ENCODE results near the gene TIGD7.
"Not testable (repeated sequence)": the region's sequence is repeated elsewhere in the genome, so short reads cannot be mapped to it uniquely, and the experiment has no call there.

Gene TIGD7

DNA sequence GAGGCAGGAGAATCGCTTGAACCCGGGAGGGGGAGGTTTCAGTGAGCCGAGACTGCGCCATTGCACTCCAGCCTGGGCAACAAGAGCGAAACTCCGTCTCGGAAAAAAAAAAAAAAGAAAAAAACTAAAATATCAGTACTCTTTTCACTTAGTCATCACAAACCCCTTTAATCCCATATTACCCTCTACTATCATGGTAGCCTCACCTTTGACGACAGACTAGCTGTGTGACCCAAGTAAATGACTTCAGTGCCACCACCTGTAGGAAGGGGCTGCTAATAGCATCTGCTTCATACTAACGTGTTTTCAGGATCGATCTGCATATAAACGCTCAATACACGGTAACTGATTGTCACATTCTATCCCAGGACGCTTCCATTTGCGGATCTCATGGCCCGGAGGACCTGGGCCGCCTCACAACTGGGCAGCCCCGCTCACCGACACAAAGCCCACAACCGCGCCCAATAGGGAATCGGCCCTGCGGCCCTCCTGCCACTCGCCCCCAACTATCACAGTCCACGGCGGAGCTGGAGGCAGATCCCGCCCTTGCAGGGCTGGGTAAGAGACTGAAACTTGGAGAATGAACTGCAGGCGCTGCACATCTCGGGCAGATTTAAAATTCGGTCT, 23.0 kb downstream of the TIGD7 start:
- peak overlapping the region; percentile 66 for H3K4me3 ChIP-seq (ENCODE audit: low read depth, low read length)
- peak overlapping the region; percentile 91 for H3K9ac ChIP-seq (ENCODE audit: low read length)
- H3K27ac ChIP-seq (ENCODE audit: low read depth, low read length): peak overlapping the region; percentile 88; the same call in 1 of the 2 replicates
- H3K36me3 ChIP-seq (ENCODE audit: control insufficient read depth, insufficient read depth, low read length): peaks cover 21% of the 10 kb centered on the region
- no peaks in the 10 kb centered on the region; the same call in 1 of the 2 replicates for H3K4me1 ChIP-seq (ENCODE audit: control insufficient read depth, insufficient read depth, low read length)
- peaks cover 17% of the 10 kb centered on the region for H3K9me3 ChIP-seq (ENCODE audit: control insufficient read depth, insufficient read depth, low read depth, low read length)
- H3K27me3 ChIP-seq (ENCODE audit: control insufficient read depth, insufficient read depth, low read length): peaks cover 4% of the 10 kb centered on the region; the same call in 1 of the 2 replicates

GRCh38 chr16:3281222-3281820, 23.9 kb downstream of the TIGD7 start:
- Histone ChIP-seq H3K9ac (ENCODE audit: low read length) (no peak overlapping the region), H3K4me3 (ENCODE audit: low read depth, low read length) (no peak overlapping the region), H3K36me3 (ENCODE audit: control insufficient read depth, insufficient read depth, low read length) (peaks cover 13% of the 10 kb centered on the region), H3K4me1 (ENCODE audit: control insufficient read depth, insufficient read depth, low read length) (no peaks in the 10 kb centered on the region; the same call in 1 of the 2 replicates), H3K27me3 (ENCODE audit: control insufficient read depth, insufficient read depth, low read length) (peaks cover 11% of the 10 kb centered on the region), H3K27ac (ENCODE audit: low read depth, low read length) (no peak overlapping the region), H3K9me3 (ENCODE audit: control insufficient read depth, insufficient read depth, low read depth, low read length) (peaks cover 10% of the 10 kb centered on the region)

GRCh38 chr16:3276679-3277078, 28.6 kb downstream of the TIGD7 start:
- Histone ChIP-seq H3K27ac (ENCODE audit: low read depth, low read length) (no peak overlapping the region), H3K4me1 (ENCODE audit: control insufficient read depth, insufficient read depth, low read length) (no peaks in the 10 kb centered on the region), H3K27me3 (ENCODE audit: control insufficient read depth, insufficient read depth, low read length) (peaks cover 13% of the 10 kb centered on the region), H3K9ac (ENCODE audit: low read length) (no peak overlapping the region), H3K4me3 (ENCODE audit: low read depth, low read length) (no peak overlapping the region), H3K36me3 (ENCODE audit: control insufficient read depth, insufficient read depth, low read length) (no peaks in the 10 kb centered on the region), H3K9me3 (ENCODE audit: control insufficient read depth, insufficient read depth, low read depth, low read length) (0 out of 2 replicates have a peak, but pooled peaks cover 3% of the 10 kb centered on the region)

- Histone ChIP-seq H3K4me1 (ENCODE audit: control insufficient read depth, insufficient read depth, low read length) (no peaks in the 10 kb centered on the region), H3K9me3 (ENCODE audit: control insufficient read depth, insufficient read depth, low read depth, low read length) (peaks cover 5% of the 10 kb centered on the region; the same call in 1 of the 2 replicates), H3K27me3 (ENCODE audit: control insufficient read depth, insufficient read depth, low read length) (peaks cover 13% of the 10 kb centered on the region), H3K9ac (ENCODE audit: low read length) (no peak overlapping the region), H3K4me3 (ENCODE audit: low read depth, low read length) (no peak overlapping the region), H3K36me3 (ENCODE audit: control insufficient read depth, insufficient read depth, low read length) (no peaks in the 10 kb centered on the region), H3K27ac (ENCODE audit: low read depth, low read length) (no peak overlapping the region)
Measured at GRCh38 chr16:3274947-3275346, 30.3 kb downstream of the TIGD7 start.

- Histone ChIP-seq H3K9ac (ENCODE audit: low read length) (no peak overlapping the region), H3K4me3 (ENCODE audit: low read depth, low read length) (no peak overlapping the region), H3K4me1 (ENCODE audit: control insufficient read depth, insufficient read depth, low read length) (no peaks in the 10 kb centered on the region), H3K27me3 (ENCODE audit: control insufficient read depth, insufficient read depth, low read length) (peaks cover 13% of the 10 kb centered on the region), H3K36me3 (ENCODE audit: control insufficient read depth, insufficient read depth, low read length) (no peaks in the 10 kb centered on the region), H3K9me3 (ENCODE audit: control insufficient read depth, insufficient read depth, low read depth, low read length) (peaks cover 5% of the 10 kb centered on the region; the same call in 1 of the 2 replicates), H3K27ac (ENCODE audit: low read depth, low read length) (no peak overlapping the region)
Measured at GRCh38 chr16:3274490-3274889, 30.7 kb downstream of the TIGD7 start.

DNA sequence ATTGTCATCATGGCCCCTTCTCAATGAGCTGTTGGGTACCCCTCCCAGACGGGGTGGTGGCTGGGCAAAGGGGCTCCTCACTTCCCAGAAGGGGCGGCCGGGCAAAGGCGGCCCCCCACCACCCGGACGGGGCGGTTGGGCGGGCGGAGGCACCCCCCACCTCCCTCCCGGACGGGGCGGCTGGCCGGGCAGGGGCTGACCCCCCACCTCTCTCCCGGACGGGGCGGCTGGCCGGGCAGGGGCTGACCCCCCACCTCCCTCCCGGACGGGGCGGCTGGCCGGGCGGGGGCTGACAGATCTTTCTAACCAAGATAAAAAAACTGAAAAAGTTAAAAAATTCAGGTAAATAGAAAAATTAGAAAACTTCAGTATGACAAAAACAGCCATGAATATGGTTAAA, 33.9 kb downstream of the TIGD7 start:
- not testable (repeated sequence) for H3K9ac ChIP-seq (ENCODE audit: low read length); H3K4me3 ChIP-seq (ENCODE audit: low read depth, low read length); H3K4me1 ChIP-seq (ENCODE audit: control insufficient read depth, insufficient read depth, low read length); H3K27me3 ChIP-seq (ENCODE audit: control insufficient read depth, insufficient read depth, low read length); H3K36me3 ChIP-seq (ENCODE audit: control insufficient read depth, insufficient read depth, low read length); H3K27ac ChIP-seq (ENCODE audit: low read depth, low read length); H3K9me3 ChIP-seq (ENCODE audit: control insufficient read depth, insufficient read depth, low read depth, low read length)

GRCh38 chr16:3270718-3271117, 34.5 kb downstream of the TIGD7 start:
- not testable (repeated sequence) for H3K9me3 ChIP-seq (ENCODE audit: control insufficient read depth, insufficient read depth, low read depth, low read length); H3K27ac ChIP-seq (ENCODE audit: low read depth, low read length); H3K4me1 ChIP-seq (ENCODE audit: control insufficient read depth, insufficient read depth, low read length); H3K36me3 ChIP-seq (ENCODE audit: control insufficient read depth, insufficient read depth, low read length); H3K9ac ChIP-seq (ENCODE audit: low read length); H3K27me3 ChIP-seq (ENCODE audit: control insufficient read depth, insufficient read depth, low read length); H3K4me3 ChIP-seq (ENCODE audit: low read depth, low read length)

- no peak overlapping the region for H3K27ac ChIP-seq (ENCODE audit: low read depth, low read length)
- no peaks in the 10 kb centered on the region for H3K4me1 ChIP-seq (ENCODE audit: control insufficient read depth, insufficient read depth, low read length)
- H3K9me3 ChIP-seq (ENCODE audit: control insufficient read depth, insufficient read depth, low read depth, low read length): peaks cover 16% of the 10 kb centered on the region
- H3K4me3 ChIP-seq (ENCODE audit: low read depth, low read length): no peak overlapping the region
- H3K27me3 ChIP-seq (ENCODE audit: control insufficient read depth, insufficient read depth, low read length): 0 out of 2 replicates have a peak, but pooled peaks cover 7% of the 10 kb centered on the region
- no peaks in the 10 kb centered on the region for H3K36me3 ChIP-seq (ENCODE audit: control insufficient read depth, insufficient read depth, low read length)
- H3K9ac ChIP-seq (ENCODE audit: low read length): no peak overlapping the region
Measured at GRCh38 chr16:3268294-3268693, 36.9 kb downstream of the TIGD7 start.

GRCh38 chr16:3266873-3267537, 38.2 kb downstream of the TIGD7 start:
- Histone ChIP-seq H3K4me3 (ENCODE audit: low read depth, low read length) (no peak overlapping the region), H3K36me3 (ENCODE audit: control insufficient read depth, insufficient read depth, low read length) (no peaks in the 10 kb centered on the region), H3K9me3 (ENCODE audit: control insufficient read depth, insufficient read depth, low read depth, low read length) (peaks cover 15% of the 10 kb centered on the region), H3K27me3 (ENCODE audit: control insufficient read depth, insufficient read depth, low read length) (peaks cover 17% of the 10 kb centered on the region; the same call in 1 of the 2 replicates), H3K9ac (ENCODE audit: low read length) (no peak overlapping the region), H3K27ac (ENCODE audit: low read depth, low read length) (no peak overlapping the region), H3K4me1 (ENCODE audit: control insufficient read depth, insufficient read depth, low read length) (no peaks in the 10 kb centered on the region)

DNA sequence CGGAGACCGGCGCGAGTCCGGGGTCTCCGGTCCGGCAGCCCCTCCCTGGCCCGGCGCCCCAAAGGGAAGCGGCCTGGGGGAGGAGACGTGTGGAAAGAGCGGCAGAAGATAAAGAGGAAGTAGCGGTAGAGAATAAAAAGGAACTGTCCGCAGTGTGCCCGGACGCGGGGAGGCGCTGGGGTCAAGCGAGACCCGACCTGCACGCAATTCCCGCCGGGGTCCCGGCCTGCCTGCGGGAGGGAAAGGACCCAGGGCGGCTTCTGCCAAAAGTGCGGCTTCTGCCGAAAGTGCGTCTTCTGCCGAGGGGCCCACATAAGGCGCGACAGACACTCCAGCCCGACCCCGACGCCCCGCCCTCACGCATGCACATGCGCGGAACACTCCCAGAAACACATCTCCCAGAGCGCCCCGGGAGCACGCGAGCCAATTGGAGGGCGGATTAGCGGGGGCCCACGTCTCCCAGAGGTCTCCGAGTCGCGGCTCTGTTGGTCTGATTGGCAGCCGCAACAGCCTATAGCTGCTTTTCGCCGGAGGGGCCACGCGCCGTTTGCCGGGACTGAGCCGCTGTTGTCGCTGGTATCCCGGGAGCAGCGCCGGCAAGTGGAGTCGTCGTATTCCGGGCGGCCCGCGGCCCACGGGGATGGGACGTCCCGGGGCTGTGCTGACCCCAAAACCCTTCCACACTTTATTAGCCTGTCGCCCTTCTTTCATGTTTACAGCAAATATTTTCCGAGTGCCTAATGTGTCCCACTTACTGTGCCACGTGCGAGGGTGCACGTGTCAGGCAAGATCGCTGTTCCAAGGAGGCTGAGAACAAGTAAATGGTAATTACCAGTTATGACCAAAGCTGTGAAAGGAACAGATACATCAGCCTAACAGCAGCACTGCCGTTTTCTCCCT, 40.8 kb downstream of the TIGD7 start:
- H3K4me1 ChIP-seq (ENCODE audit: control insufficient read depth, insufficient read depth, low read length): no peaks in the 10 kb centered on the region
- no peaks in the 10 kb centered on the region for H3K36me3 ChIP-seq (ENCODE audit: control insufficient read depth, insufficient read depth, low read length)
- H3K9ac ChIP-seq (ENCODE audit: low read length): peak overlapping the region; percentile 6
- peak overlapping the region; percentile 69 for H3K4me3 ChIP-seq (ENCODE audit: low read depth, low read length)
- H3K27ac ChIP-seq (ENCODE audit: low read depth, low read length): no peak overlapping the region
- peaks cover 20% of the 10 kb centered on the region; the same call in 1 of the 2 replicates for H3K27me3 ChIP-seq (ENCODE audit: control insufficient read depth, insufficient read depth, low read length)
- peaks cover 11% of the 10 kb centered on the region for H3K9me3 ChIP-seq (ENCODE audit: control insufficient read depth, insufficient read depth, low read depth, low read length)

Data from HUES6 (cell line).